ENCODE measurements around the gene AHNAK.
"Not testable (repeated sequence)": the region's sequence is repeated elsewhere in the genome, so short reads cannot be mapped to it uniquely, and the experiment has no call there.

The AHNAK gene

DNA sequence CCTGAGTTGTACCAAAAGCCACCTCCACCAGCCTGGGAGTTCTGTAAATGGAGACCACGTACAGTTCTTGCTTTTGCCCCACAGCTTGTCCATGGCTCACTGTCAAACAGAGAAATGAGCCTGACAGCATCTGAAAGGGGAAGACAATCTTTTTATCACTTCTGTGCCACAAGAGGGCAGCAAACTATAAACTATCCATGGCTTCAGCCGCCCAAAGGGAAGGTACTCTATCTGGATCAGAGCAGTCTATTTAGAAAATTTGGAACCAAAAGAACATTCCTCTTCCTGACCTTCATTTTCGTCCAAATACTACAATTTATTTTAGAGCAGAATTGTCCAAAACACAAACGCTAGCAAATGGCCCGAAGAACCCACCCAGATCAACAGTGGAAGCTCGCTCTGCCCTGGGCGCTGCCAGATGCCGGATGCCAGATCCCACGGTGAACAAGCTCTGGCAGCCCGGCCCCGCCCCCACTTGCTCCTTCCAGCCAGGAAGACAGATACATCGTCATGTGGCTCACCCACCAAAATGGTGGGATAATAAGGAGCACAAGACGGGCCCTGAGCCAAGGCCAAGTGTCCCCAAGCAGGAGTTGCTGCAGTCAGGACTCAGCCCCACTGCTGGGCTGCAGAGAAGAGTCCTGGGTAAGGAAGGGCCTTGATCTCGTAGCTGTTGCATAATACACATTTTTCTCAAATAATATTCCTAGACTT, 151.6 kb downstream of the AHNAK start:
- peak in 54 of 58 donors; percentile 9 to 86 (median 62) for DNase-seq

DNA sequence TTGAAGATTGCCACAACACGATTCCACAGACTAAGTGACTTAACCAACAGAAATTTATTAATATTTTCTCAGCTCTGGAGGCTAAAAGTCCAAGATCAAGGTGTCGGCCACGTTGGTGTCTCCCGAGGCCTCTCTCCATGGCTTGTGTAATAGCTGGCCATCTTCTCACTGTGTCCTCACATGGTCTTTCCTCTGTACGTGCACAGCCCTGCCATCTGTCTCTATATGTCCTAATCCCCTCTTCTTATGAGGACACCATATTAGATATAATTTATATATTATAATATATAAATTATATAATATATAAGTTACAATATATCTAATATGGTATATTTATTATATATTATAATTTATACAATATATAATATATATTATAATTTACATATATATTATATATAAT, 152.9 kb downstream of the AHNAK start:
- DNase-seq, result no peak

DNA sequence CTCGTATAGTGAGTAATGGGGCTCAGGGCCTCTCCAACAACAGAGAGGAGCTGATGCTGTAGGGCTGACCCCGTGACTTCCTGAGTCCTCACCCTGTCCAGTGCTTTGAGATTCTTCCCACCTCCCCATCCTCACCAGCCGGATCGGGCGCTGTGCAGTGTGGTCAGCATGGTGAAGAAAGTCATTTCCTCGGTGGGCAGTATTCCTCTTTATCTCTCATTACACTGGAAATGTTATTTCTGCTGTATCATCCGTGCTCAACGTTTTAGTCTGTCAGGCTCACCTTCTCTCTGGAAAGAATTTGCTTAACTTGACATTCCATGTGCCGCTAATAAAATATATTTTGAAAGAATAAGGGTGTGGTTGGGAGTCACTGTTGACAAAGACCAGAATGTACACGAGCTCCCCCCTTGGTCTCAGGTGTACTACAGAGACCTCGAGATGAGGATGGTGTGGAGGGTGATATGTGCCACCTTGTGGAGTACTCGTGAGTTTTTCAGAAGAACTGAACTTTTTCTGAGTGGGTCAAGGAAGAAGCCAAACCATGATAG, 153.5 kb downstream of the AHNAK start:
- DNase-seq, result no peak

DNA sequence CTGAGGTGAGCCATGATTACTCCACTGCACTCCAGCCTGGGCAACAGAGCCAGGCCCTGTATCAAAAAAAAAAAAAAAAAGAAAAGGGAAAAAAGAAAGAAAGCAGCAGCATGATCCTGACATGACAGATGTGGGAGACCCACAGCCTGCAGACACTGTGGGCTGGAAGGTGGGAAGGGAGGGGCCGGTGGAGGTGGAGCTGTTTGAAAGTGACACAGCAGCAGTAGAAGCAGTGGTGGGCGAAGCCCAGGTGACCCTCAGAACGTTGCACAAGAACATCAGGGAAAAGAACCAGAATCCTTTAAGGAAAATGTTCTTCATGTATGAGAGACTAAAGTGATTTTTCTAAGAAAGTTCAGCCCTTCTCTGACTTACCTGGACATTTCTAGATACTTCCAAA, 154.1 kb downstream of the AHNAK start:
- no peak for DNase-seq

DNA sequence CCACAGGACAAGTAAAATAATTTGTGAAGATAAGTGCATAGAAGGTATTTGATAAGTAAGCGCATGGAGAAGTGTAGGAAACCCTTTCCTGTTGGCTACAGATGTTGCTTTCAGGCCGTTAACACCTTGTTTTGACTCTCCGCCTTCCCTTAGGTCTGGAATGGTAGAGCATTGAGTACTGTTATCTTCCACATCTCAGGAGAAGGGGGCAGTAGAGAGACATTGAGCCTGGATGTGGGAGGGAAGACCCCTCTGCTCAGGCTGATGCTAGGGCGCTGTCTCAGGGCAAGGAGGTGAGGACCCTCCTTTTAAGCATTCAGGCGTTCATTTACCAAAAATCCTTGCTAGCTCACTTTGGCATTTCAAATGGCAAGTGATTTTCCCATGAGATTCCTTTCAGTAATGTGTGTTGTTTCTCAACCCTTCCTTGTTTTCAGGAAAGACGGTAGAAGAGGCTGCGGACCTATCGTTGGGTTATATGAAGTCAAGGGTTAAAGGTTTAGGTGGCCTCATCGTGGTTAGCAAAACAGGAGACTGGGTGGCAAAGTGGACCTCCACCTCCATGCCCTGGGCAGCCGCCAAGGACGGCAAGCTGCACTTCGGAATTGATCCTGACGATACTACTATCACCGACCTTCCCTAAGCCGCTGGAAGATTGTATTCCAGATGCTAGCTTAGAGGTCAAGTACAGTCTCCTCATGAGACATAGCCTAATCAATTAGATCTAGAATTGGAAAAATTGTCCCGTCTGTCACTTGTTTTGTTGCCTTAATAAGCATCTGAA, 154.8 kb downstream of the AHNAK start:
- no peak for DNase-seq

DNA sequence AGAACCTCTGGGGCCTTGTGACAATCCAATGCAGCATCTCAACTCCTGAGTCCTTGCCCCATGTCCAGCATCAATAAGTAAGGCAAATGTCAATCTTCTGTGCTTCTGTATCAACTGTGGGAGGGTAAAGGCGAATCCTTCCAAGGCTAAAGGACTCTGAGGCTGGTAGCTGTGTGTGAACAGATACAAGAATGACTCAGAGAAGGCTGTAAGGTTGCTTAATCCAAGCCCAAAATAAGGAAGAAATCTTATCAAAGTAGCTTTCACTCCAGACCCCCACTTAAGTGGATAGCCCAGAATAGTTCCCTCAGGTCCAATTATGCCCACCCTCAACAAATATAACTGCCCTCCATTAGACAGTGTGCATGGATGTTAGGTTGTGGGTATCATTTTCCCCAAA, 155.9 kb downstream of the AHNAK start:
- no peak for DNase-seq

DNA sequence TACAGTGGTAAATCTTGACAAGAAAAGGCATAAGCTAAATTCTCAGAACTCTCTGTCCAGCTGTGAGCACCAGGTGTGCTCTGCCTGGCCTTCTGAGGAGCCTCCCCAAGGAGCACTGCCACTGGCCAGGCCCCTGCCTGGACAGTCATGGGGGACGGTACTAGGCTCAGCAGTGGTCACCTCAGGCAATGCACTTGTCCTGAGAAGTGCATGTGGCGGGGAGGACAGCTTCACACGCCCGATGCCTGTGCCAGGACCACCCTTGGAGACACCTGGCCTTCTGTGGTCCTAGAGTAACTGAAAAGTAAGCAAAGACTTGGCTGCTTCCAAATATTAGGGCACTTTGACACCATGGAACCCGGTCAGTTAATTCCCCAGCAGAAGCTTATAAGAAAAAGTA, 156.4 kb downstream of the AHNAK start:
- DNase-seq, result no peak

DNA sequence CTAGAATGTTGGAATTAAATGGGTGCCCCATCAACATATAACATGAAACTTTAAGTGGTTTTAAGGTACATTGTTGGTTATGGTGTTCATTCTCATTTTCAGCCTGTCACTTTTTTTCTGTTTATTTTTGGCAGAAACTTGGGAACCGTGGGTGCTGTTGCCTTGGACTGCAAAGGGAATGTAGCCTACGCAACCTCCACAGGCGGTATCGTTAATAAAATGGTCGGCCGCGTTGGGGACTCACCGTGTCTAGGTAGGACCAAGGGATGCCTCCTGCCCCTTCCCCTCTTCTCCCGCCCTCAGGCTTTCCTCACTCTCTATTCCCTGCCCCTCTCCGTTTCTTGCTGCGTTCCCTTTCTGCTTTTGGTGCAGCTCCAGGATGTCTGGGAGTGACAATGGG, 157.6 kb downstream of the AHNAK start:
- no peak for DNase-seq

DNA sequence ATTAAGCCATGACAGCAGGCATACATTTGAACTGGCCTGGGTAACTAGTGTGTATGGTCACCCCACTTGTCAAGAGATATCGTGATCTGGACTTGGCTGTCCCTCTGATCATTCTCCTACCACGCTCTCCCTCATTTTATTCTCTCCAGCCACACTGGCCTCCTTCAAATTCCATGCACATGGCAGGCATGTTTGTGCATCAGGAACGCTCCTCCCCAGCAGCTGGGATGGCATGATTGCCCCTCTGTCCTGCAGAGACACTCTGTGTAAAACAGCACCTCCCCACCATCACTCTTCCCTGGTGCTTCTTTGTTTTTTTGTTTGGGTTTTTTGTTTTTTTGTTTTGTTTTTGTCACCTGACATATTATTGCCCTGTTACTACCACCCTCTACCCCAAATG, 159.2 kb downstream of the AHNAK start:
- no peak for DNase-seq

DNA sequence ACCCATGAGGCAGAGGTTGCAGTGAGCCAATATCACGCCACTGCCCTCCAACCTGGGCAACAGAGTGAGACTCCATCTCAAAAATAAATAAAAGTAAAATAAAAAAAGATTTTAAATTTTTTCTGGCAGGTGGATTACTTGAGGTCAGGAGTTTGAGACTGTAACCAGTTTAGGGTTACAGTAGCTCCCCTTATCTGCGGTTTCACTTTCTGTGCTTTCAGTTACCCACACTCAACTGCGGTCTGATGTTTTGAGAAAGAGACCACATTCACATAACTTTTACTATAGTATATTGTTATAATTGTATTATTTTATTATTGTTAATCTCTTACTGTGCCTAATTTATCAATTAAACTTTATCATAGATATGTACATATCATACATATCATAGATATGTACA, 160.5 kb downstream of the AHNAK start:
- DNase-seq, result not testable (repeated sequence)

DNA sequence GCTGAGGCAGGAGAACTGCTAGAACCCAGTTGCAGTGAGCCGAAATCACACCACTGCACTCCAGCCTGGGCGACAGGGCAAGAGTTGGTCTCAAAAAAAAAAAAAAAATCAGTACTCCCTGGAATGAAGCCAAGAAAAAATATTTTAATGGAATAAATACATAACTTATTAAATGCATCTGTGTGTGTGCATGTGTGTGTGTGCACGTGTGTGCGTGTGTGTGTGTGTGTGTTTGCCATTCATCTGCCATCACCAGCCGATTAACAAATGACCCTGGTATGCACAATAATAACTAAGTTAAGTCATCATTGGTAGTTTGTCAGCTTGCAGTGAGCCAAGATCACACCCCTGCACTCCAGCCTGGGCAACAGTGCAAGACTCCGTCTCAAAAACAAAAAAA, 162.8 kb downstream of the AHNAK start:
- no peak for DNase-seq
